ENCODE data around the gene SNX32. TPM values are rescaled to one million over a fixed set of nuclear protein-coding genes. Genes with fewer than 3 reads are reported as not detected.

SNX32 gene
- total RNA-seq, 1 experiment from 2014 or later, result 0.69 TPM

- no peak for DNase-seq (ENCODE audit: low read depth)
Observed at GRCh38 chr11:65898656-65899355, 65.0 kb downstream of the SNX32 start.

- peak; percentile 87 for DNase-seq (ENCODE audit: low read depth)
Observed at GRCh38 chr11:65899356-65900124, 65.8 kb downstream of the SNX32 start.

GRCh38 chr11:65900125-65900898 is 66.5 kb downstream of the SNX32 start, which contains the start of gene FOSL1:
FOSL1 (minus strand) TSS chr11:65900388; CDS start chr11:65900339, 49 bp downstream.
- DNase-seq (ENCODE audit: low read depth), result peak; percentile 97

- no peak for DNase-seq (ENCODE audit: low read depth)
Observed at GRCh38 chr11:65900899-65901180, 67.1 kb downstream of the SNX32 start.

- peak; percentile 96 for DNase-seq (ENCODE audit: low read depth)
Observed at GRCh38 chr11:65903068-65903481, 69.3 kb downstream of the SNX32 start.

Other genes starting within 250 kb of the SNX32 start
- gene KCNK7, start 238.2 kb upstream of the SNX32 start, total RNA-seq (2014; rRNA removed), result 0.11 TPM in 1 of 2 replicates, not detected in the other
- gene MAP3K11, start 219.7 kb upstream of the SNX32 start, total RNA-seq (2014; rRNA removed), result 33.6 and 35.3 TPM in 2 replicates
- 31.4 and 31.7 TPM in 2 replicates for gene PCNX3, start 218.2 kb upstream of the SNX32 start, total RNA-seq (2014; rRNA removed)
- gene SIPA1, start 195.9 kb upstream of the SNX32 start, total RNA-seq (2014; rRNA removed), result 26.1 and 32.3 TPM in 2 replicates
- gene RELA, start 171.0 kb upstream of the SNX32 start, total RNA-seq (2014; rRNA removed), result 26.5 and 34.0 TPM in 2 replicates
- gene KAT5, start 121.7 kb upstream of the SNX32 start, total RNA-seq (2014; rRNA removed), result 43.1 and 47.6 TPM in 2 replicates
- gene RNASEH2C, start 113.2 kb upstream of the SNX32 start, total RNA-seq (2014; rRNA removed), result 76.4 and 87.5 TPM in 2 replicates
- 12.8 and 14.1 TPM in 2 replicates for gene AP5B1, start 53.0 kb upstream of the SNX32 start, total RNA-seq (2014; rRNA removed)
- not detected in 2 replicates for gene OVOL1, start 46.9 kb upstream of the SNX32 start, total RNA-seq (2014; rRNA removed)
- gene CFL1, start 24.2 kb downstream of the SNX32 start, total RNA-seq (2014; rRNA removed), result 1,867 and 1,951 TPM in 2 replicates
- 49.4 and 51.7 TPM in 2 replicates for gene MUS81, start 26.5 kb downstream of the SNX32 start, total RNA-seq (2014; rRNA removed)
- 217 and 228 TPM in 2 replicates for gene EFEMP2, start 38.8 kb downstream of the SNX32 start, total RNA-seq (2014; rRNA removed)
- gene CTSW, start 45.9 kb downstream of the SNX32 start, total RNA-seq (2014; rRNA removed), result 0.40 TPM in 1 of 2 replicates, not detected in the other
- gene FIBP, start 54.5 kb downstream of the SNX32 start, total RNA-seq (2014; rRNA removed), result 165 and 171 TPM in 2 replicates
- 91.2 and 95.5 TPM in 2 replicates for gene CCDC85B, start 56.7 kb downstream of the SNX32 start, total RNA-seq (2014; rRNA removed)
- 257 and 266 TPM in 2 replicates for gene FOSL1, start 66.4 kb downstream of the SNX32 start, total RNA-seq (2014; rRNA removed)
- gene C11orf68, start 85.1 kb downstream of the SNX32 start, total RNA-seq (2014; rRNA removed), result 57.1 and 69.1 TPM in 2 replicates
- 375 and 383 TPM in 2 replicates for gene DRAP1, start 85.5 kb downstream of the SNX32 start, total RNA-seq (2014; rRNA removed)
- 0.06 TPM in 1 of 2 replicates, not detected in the other for gene TSGA10IP, start 111.5 kb downstream of the SNX32 start, total RNA-seq (2014; rRNA removed)
- 36.0 and 45.7 TPM in 2 replicates for gene SART1, start 127.8 kb downstream of the SNX32 start, total RNA-seq (2014; rRNA removed)
- gene EIF1AD, start 168.2 kb downstream of the SNX32 start, total RNA-seq (2014; rRNA removed), result 47.0 and 53.3 TPM in 2 replicates
- gene BANF1, start 168.5 kb downstream of the SNX32 start, total RNA-seq (2014; rRNA removed), result 67.8 and 70.4 TPM in 2 replicates
- not detected in 2 replicates for gene CST6, start 178.0 kb downstream of the SNX32 start, total RNA-seq (2014; rRNA removed)
- 0.75 and 1.8 TPM in 2 replicates for gene CATSPER1, start 192.5 kb downstream of the SNX32 start, total RNA-seq (2014; rRNA removed)
- not detected in 2 replicates for gene GAL3ST3, start 215.2 kb downstream of the SNX32 start, total RNA-seq (2014; rRNA removed)
- 156 and 163 TPM in 2 replicates for gene SF3B2, start 218.4 kb downstream of the SNX32 start, total RNA-seq (2014; rRNA removed)
- gene PACS1, start 236.3 kb downstream of the SNX32 start, total RNA-seq (2014; rRNA removed), result 26.0 and 30.0 TPM in 2 replicates

Data from LHCN-M2 (cell line).